Thyroid gland (tissue), 4 donors: ENCODE results near the gene MSH2. TPM values are rescaled to one million over a fixed set of nuclear protein-coding genes. Genes with fewer than 3 reads are reported as not detected.

ENCODE experiments used
- DNase-seq, 2 donors: peaks; one replicate each; pipeline ENCODE4 v3.0.0-alpha.2; 2019
- H3K27ac ChIP-seq, 3 donors: fragments of 200-600 bp; sonication (generic); 1 replicate in 2 of 3; 2 replicates in 1 of 3; pipeline ENCODE4 v1.5.1; 2016 to 2019; ENCODE audit warnings: mild to moderate bottlenecking in 1 of 3, moderate library complexity in 1 of 3
- H3K27me3 ChIP-seq: fragments of 200-600 bp; sonication (generic); one replicate; pipeline ENCODE4 v1.5.1; 2019
- H3K36me3 ChIP-seq, 2 donors: fragments of 200-600 bp; sonication (generic); one replicate each; pipeline ENCODE4 v1.5.1; 2016 to 2019
- H3K4me1 ChIP-seq, 2 donors: fragments of 200-600 bp; sonication (generic); one replicate each; pipeline ENCODE4 v1.5.1; 2017 to 2019
- H3K4me3 ChIP-seq, 3 donors: fragments of 200-600 bp; sonication (generic); replicated peaks in 1 of 3; 1 replicate in 2 of 3; 2 replicates in 1 of 3; pipeline ENCODE4 v1.5.1; 2016; ENCODE audit warnings: mild to moderate bottlenecking in 1 of 3
- H3K9me3 ChIP-seq: fragments of 200-600 bp; sonication (generic); one replicate; pipeline ENCODE4 v1.5.1; 2017
- POLR2A ChIP-seq, 2 donors: fragments of 450-650 bp; IDR thresholded peaks; one replicate each; pipeline ENCODE4 v1.6.1; 2017; ENCODE audit warnings: antibody characterized with exemption in 2 of 2, mild to moderate bottlenecking in 2 of 2, moderate library complexity in 1 of 2
- whole genome bisulfite sequencing, 2 donors: methylation state at CpG; one replicate each; pipeline ENCODE4 v1.1.5; 2017; 5-methylcytosine and 5-hydroxymethylcytosine counted together
- intact Hi-C: fragments of 100-400 bp; cut with DNase I; formaldehyde crosslinking; loops from one replicate; pipeline ENCODE4 v1.15.1; 2023
- total RNA-seq, 4 donors: library from RNA; depleted of rRNA; stranded (reverse); fragments of >200 nt; gene quantifications; one replicate each; pipeline ENCODE4 v1.2.3, GENCODE V29; 2016
- TF ChIP-seq, protein P1 (sequence below), 6 experiments: fragments of 200-600 bp in 3 of 6; fragments of 450-650 bp in 3 of 6; sonication (generic) in 3 of 6; IDR thresholded peaks; one replicate each; pipeline ENCODE4 v1.5.1; 2016 to 2019; ENCODE audit warnings: antibody characterized with exemption in 6 of 6, mild to moderate bottlenecking in 2 of 6, inconsistent platforms in 1 of 6, moderate library complexity in 1 of 6

Gene MSH2
- total RNA-seq, 4 donors from 2014 or later, result 21.7 to 28.4 (median 24.3) TPM

DNA sequence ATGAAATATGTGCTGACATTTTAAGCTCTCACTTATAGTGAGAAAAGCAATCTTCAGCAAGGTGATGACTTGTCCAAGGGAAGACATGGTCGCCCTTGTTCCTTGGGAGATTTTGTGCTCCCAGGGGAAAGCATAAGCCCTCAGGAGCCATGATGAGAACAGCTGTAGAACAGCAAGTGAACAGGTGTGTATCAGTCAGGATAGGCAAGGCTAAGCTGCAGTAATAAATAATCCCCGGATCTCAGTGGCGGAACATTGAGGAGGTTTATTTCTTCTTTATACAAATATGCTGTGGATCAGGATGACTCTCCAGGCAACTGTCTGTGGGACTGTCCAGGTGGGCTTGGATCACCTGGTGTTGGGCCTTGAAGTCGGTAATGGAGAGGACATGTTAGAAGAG, 103.1 kb downstream of the MSH2 start:
- Histone ChIP-seq H3K9me3 (no peaks in the 10 kb centered on the region), H3K27ac (no peak overlapping the region), H3K27me3 (no peaks in the 10 kb centered on the region), H3K36me3 (no peaks in the 10 kb centered on the region), H3K4me3 (no peak overlapping the region), H3K4me1 (no peaks in the 10 kb centered on the region)
- DNase-seq, result no peak
- TF ChIP-seq, protein P1, sequence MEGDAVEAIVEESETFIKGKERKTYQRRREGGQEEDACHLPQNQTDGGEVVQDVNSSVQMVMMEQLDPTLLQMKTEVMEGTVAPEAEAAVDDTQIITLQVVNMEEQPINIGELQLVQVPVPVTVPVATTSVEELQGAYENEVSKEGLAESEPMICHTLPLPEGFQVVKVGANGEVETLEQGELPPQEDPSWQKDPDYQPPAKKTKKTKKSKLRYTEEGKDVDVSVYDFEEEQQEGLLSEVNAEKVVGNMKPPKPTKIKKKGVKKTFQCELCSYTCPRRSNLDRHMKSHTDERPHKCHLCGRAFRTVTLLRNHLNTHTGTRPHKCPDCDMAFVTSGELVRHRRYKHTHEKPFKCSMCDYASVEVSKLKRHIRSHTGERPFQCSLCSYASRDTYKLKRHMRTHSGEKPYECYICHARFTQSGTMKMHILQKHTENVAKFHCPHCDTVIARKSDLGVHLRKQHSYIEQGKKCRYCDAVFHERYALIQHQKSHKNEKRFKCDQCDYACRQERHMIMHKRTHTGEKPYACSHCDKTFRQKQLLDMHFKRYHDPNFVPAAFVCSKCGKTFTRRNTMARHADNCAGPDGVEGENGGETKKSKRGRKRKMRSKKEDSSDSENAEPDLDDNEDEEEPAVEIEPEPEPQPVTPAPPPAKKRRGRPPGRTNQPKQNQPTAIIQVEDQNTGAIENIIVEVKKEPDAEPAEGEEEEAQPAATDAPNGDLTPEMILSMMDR (IDR thresholded peaks at IDR 0.05), result no peak
- TF ChIP-seq POLR2A (IDR thresholded peaks at IDR 0.05), result no peak
- 64 to 86% methylated on average over 4 of the region's 4 CpGs for WGBS, 2 donors
- intact Hi-C loops, result no loop called here

DNA sequence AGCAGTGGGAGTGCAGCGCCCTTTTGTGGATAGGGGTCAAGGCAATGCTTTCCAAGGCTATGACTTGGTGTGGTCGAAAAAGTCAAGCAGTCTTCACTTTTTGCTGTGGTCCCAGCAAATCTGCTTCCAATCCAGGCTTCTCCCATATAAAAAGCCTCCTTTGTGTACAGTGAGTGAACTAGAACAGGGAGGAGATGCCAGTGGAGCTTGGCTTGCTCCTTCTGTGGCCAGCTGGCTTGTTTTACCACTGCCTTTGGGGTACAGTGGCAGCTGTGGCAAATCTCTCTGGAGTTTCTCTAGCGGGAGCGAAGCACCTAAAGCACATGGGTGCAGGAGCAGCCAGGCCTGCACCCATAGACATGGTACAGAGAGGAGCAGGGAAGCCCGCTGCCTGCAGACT, 103.5 kb downstream of the MSH2 start:
- intact Hi-C loops, result no loop called here
- no peaks in the 10 kb centered on the region for H3K36me3 ChIP-seq
- no peak overlapping the region for H3K4me3 ChIP-seq
- no peaks in the 10 kb centered on the region for H3K4me1 ChIP-seq
- no peak for DNase-seq
- 95 to 96% methylated on average over 5 of the region's 5 CpGs for WGBS, 2 donors
- no peaks in the 10 kb centered on the region for H3K27me3 ChIP-seq
- H3K9me3 ChIP-seq, result no peaks in the 10 kb centered on the region
- no peak for TF ChIP-seq POLR2A (IDR thresholded peaks at IDR 0.05)
- TF ChIP-seq, protein P1 (IDR thresholded peaks at IDR 0.05), result no peak
- no peak overlapping the region for H3K27ac ChIP-seq

- no peaks in the 10 kb centered on the region for H3K27me3 ChIP-seq
- H3K4me1 ChIP-seq, result no peaks in the 10 kb centered on the region
- no peaks in the 10 kb centered on the region for H3K36me3 ChIP-seq
- DNase-seq, result no peak
- no peak for TF ChIP-seq POLR2A (IDR thresholded peaks at IDR 0.05)
- TF ChIP-seq, protein P1 (IDR thresholded peaks at IDR 0.05), result no peak
- no peak overlapping the region for H3K27ac ChIP-seq
- WGBS, 2 donors, result 58 to 77% methylated on average over 4 of the region's 4 CpGs
- intact Hi-C loops, result no loop called here
- no peak overlapping the region for H3K4me3 ChIP-seq
- H3K9me3 ChIP-seq, result no peaks in the 10 kb centered on the region
These were observed 105.1 kb downstream of the MSH2 start for GRCh38 chr2:47508080-47508479.

- intact Hi-C loops, result no loop called here
- 89 to 100% methylated on average over 2 of the region's 2 CpGs for WGBS, 2 donors
- Histone ChIP-seq H3K4me1 (no peaks in the 10 kb centered on the region), H3K36me3 (no peaks in the 10 kb centered on the region), H3K27ac (no peak overlapping the region), H3K9me3 (no peaks in the 10 kb centered on the region), H3K4me3 (no peak overlapping the region), H3K27me3 (no peaks in the 10 kb centered on the region)
- TF ChIP-seq, protein P1 (IDR thresholded peaks at IDR 0.05), result no peak
- no peak for TF ChIP-seq POLR2A (IDR thresholded peaks at IDR 0.05)
- DNase-seq, result no peak
These were observed 105.7 kb downstream of the MSH2 start for GRCh38 chr2:47508641-47509040.

DNA sequence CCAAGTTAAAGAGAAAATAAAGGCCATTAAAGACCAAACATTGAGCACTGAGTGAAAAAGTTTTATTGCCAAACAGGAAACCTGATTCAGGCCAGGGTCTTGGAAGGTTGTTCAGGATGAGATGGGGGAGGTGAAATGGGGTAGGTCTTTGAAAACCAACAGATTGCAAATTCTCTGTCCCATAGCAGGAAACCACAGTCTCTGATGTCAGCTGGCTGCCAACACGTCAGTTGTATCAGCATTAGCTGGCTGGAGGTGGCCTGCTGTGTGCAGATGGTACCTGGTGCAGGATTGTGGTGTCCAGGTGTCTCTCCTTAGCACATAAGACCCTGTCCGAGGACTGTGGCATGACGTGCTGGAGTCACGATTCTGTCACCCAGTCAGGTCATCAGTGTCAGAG, 106.3 kb downstream of the MSH2 start:
- intact Hi-C loops, result no loop called here
- no peak for DNase-seq
- no peaks in the 10 kb centered on the region for H3K4me1 ChIP-seq
- no peak overlapping the region for H3K27ac ChIP-seq
- H3K36me3 ChIP-seq, result no peaks in the 10 kb centered on the region
- TF ChIP-seq POLR2A (IDR thresholded peaks at IDR 0.05), result no peak
- TF ChIP-seq, protein P1 (IDR thresholded peaks at IDR 0.05), result no peak
- H3K27me3 ChIP-seq, result no peaks in the 10 kb centered on the region
- no peak overlapping the region for H3K4me3 ChIP-seq
- 90 to 100% methylated on average over 1 to 4 of the region's 4 CpGs for WGBS, 2 donors
- no peaks in the 10 kb centered on the region for H3K9me3 ChIP-seq
